Measurements from ENCODE around the gene TMEM156.
"Not testable (repeated sequence)": the region's sequence is repeated elsewhere in the genome, so short reads cannot be mapped to it uniquely, and the experiment has no call there.

TMEM156 gene

DNA sequence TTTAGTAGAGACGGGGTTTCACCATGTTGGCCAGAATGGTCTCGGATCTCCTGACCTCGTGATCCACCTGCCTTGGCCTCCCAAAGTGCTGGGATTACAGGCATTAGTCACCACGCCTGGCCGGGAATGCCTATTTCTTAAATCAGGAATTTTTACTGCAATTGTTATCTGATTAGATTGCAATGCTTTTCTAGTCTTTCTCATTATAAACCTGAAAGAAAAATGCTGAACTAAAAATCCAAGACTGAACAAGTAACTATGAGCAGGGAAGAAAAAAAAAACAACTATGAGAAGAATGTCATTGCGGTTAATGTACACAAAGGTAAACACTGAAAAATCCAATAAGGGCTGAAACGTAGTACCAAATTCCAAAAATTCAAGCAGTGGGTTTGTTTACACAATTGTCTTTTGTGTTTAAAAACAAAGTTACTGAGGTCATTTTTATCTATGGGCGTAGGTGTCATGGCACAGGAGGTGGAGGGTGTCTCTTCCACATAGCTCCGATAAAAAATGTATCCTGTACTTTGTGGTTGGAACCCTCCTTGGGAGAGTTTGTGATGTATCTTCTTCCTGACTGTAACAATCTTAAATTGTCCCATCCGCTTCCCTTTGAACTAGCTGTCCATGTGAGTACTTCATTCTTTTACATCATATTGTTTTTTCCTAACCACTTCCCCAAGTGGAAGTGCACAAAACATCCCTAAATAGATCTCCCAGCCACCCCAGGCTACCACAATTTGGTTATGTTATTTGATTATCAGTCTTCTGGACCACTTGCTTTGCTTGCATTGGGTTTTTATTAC lies 11.1 kb upstream of the TMEM156 start:
- no peak for DNase-seq (ENCODE audit: low read depth)

DNA sequence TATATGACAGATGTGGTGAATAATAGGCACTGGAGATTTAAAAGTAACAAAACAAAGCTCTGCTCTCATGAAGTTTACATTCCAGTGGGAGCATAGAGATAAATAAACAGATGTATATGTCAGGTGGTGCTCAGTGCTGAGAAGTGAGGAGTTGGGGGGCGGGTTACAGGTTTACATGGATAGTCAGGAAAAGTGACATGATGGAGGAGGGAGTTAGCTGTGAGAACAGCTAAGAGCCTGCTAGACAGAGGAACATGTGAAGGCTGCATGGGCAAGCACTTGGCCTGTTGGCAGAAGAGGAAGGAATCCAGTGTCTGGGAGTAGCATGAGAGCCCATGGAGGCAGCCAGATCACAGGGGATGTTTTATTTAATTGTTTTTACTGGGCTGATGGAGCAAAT lies 10.2 kb upstream of the TMEM156 start:
- DNase-seq (ENCODE audit: low read depth), result no peak

DNA sequence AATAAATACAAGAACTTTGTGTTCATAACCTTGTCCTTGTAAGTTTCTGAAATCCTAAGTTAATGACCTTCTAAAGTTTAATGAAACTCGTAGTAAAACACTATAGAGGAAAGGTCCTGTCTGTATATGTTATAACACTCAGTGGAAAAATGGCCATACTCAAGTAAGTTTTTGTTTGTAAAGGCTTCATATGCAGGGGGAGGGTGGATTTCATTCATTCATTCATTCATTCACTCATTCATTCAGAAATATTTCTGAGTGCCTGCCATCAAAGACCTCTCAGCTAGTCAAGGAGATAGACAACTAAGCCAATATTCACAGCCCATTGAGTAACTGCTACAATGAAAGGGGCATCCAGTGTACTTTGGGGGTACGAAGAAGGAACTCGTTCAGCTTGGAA lies 6.9 kb upstream of the TMEM156 start:
- DNase-seq (ENCODE audit: low read depth), result no peak

DNA sequence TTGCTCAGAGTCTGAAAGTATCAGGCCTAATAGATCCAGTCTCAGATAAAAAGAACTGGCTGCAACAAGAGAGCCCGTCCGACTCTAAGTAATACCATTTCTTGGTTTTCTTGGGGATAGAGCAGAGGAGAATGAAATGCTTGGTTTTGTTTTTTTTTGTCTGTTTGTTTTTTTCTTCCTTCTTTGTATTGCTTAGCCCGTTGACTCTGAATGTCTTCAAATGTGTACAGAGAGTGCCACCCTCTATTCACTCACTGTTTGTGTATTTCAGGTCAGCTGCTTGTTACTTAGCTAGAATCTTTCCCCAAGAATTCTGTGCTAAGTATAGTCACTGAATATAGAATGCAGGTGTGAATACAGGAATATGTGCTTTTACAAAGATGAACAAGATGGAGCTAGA lies 5.7 kb upstream of the TMEM156 start:
- DNase-seq (ENCODE audit: low read depth), result no peak

DNA sequence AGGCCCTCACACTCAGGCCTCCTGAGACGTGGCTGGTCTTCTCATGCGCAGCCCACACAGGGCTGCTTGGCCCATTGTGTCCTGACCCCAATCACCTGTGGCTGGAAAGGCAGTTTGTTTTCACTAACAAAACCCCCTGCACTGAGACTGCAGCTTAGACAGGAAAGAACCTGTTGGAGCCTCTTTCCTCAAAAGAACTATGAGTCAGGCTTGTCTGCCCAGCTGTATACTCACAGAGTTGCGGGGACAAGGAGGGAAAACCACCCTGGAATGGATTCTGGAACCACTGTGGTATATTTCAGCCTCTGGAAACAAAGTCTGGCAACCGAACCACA lies 5.2 kb upstream of the TMEM156 start:
- DNase-seq (ENCODE audit: low read depth), result no peak

DNA sequence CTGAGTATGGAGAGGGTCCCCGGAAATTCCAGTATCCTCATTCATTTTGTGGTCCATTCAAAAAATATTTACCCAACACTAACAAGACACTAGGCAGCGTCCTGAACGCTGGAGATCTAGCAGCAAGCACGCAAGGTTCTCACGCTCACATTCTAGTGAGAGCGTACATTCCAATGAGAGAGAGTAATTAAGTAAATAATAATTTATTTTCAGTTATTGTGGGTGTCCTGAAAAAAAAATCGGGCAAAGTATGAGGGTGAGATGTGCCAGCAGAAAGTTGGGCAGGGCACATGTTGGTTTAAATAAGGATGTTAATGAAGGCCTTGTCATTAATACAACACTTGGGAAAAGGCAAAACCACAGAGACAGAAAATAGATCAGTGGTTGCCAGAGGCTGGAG lies 4.0 kb upstream of the TMEM156 start:
- DNase-seq (ENCODE audit: low read depth), result no peak

DNA sequence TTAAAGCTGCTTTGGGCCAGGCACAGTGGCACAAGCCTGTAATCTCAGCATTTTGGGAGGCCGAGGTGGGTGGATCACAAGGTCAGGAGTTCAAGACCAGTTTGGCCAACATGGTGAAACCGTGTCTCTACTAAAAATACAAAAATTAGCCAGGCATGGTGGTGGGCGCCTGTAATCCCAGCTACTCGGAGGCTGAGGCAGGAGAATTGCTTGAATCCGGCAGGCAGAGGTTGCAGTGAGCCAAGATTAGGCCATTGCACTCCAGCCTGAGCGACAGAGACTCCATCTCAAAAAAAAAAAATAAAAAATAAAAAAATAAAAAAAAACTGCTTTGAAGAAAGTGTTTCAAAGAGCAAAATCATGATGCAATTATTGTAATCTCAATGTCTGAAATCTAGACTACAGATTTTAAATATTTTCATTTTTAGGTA lies 604 bp downstream of the TMEM156 start:
- not testable (repeated sequence) for DNase-seq (ENCODE audit: low read depth)

DNA sequence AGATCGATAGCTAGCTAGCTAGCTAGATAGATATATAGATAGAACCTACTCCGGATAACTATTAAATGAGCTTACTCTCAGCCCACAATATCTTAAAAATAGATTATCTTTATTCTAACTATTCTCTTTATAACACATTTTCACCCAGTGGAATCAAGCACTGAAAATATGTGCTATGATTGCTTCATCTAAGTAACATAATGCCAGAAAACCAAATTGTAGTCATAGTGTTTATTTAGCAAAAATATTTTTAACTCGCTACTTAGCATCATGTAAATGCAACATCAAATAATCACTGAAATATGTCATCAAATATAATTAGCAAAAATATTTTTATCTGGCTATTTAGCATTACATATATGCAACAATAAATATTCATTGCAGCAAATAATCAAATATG lies 1.5 kb downstream of the TMEM156 start:
- no peak for DNase-seq (ENCODE audit: low read depth)

DNA sequence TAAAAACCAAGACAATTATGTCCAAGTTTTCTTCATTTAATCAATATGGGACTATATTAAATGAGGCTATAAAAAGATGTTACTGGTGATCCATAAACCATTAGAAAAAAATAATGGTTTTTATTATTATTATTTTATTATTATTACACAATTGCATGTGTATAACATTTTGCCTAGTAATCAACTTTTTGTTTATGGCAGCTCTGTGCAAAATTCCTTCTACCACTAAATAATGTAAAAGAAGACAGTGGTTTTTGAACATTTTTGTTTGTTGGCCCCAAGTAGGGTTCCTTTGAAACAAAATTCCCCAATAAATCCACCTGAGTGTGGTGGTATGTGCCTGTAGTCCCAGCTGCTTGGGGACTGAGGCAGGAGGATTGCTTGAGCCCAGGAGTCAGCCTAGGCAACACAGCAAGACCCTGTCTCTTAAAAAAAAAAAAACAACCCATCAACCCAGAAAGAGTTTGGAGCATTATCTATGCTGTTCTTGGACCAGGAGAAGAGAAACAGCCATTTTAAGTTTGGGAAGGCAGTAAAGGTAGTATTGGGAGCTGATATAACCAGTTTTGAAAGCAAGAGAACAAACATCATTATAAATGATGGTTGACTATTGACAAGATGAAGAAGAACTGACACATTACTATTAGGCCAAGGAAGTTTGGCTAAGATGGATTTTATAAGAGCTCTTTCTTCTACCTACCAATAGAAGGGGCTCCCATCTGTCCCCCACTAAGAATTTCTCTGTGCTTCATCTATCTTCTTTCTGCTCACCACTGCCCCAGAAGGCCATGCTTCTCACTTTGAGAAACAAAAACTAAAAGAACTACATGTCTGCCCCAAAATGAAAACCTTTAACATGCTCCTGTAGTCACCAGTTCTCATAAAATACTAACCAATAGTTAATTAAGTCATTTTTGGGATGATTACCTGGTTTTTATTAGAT lies 2.2 kb downstream of the TMEM156 start:
- no peak for DNase-seq (ENCODE audit: low read depth)

DNA sequence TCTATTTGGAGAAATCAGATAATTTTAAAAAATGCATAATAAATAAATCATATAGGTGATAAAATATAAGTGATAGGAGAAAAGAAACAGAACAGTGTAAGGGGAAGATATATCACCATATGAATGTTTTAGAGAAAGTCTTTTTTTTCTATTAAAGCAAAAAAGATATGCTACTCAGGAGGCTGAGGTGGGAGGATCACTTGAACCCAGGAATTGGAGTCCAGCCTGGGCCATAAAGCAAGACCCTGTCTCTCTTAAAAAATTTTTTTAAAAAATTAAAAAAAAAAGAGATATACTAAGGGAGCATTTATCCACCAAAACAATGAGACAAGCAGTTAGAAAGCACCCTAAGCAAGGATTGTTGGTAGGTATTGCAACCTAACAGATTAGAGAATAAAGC lies 6.1 kb downstream of the TMEM156 start:
- DNase-seq (ENCODE audit: low read depth), result no peak

DNA sequence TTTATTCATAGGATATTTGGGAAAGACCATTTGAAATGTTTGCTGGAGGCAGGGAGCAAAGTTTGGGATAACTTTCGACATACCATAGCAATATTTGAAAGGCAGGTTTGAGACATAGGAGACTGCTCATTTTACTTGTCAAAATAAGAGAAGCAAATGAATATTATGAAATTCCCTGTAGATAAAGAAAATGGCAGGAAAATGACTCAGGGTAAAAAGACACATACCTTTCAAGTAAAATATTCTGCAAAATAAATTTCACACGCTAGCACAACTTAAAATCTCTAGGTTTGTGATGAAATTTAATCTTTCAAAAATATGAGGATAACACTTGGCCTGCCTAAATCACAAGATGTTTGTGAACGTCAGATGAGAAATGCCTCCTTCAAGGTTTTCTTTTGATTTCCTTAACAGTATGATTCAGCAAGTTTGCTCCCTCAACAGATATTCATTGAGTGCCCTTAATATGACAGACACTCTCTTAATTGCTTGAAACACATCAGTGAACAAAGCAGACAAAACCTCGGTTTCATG lies 6.6 kb downstream of the TMEM156 start:
- no peak for DNase-seq (ENCODE audit: low read depth)

DNA sequence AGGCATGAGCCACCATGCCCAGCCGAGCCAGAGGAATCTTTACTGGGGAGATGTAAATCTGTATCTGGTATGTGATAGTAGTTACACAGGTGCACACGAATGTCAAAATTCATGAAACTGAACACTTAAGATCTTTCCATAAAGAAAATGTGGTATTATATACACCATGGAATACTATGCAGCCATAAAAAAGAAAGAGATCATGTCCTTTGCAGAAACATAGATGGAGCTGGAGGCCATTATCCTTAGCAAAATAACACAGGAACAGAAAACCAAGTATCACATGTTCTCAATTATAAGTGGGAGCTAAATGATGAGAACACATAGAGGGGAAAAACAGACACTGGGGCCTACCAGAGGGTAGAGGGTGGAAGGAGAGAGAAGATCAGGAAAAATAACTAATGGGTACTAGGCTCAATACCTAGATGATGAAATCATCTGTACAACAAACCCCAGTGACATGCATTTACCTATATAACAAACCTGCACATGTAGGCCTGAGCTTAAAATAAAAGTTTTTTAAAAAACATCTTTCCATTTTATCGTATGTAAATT lies 7.8 kb downstream of the TMEM156 start:
- DNase-seq (ENCODE audit: low read depth), result no peak

DNA sequence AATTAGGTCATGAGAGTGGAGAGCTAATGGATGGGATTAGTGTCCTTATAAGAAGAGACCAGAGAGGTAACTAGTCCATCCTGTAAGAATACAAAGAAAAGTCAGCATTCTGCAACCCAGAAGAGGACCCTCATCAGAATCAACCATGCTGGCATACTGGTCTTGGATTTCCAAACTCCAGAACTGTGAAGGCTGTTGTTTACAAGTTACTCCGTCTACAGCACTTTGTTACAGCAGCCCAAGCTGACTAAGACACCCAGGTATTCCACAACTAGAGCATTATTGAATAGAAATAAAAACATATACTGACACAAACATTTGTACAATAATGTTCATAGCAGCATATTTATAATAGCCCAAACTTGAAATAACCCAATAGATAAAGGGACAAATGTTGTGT lies 9.2 kb downstream of the TMEM156 start:
- no peak for DNase-seq (ENCODE audit: low read depth)

DNA sequence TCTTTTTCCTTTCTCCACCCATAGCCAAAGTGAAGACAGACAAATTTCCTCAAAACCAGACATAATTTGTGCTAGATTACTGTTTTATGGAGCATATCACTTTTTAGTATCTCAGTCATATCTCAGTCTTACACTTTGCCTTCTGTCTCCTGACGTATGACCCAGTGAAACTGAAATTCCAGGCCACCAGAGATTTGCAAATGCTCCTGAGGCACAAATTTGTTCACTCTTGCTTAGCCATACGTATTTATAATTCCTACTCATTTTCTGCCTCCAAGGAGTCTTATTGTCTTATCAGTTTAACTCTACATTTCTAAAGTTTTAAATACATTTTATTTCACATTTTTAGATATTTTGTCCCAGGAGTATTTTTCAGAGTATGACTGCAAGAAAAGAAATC lies 10.0 kb downstream of the TMEM156 start:
- DNase-seq (ENCODE audit: low read depth), result no peak

DNA sequence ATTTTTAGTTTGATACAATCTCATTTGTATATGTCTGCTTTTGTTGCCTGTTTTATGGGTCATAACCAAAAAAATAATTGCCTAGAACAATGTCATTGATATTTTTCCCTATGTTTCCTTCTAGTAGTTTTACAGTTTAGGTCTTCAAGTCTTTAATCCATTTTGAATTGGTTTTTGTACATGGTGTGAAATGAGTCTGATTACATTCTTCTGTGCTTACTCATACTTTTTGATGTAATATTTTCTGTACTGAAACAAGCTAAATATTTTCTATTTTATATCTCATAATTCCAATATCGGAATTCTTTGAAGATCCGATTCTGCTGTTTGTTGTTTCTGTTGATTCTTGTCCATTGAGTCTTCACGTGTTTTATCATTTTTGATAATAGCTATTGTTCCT lies 10.6 kb downstream of the TMEM156 start:
- DNase-seq (ENCODE audit: low read depth), result no peak

DNA sequence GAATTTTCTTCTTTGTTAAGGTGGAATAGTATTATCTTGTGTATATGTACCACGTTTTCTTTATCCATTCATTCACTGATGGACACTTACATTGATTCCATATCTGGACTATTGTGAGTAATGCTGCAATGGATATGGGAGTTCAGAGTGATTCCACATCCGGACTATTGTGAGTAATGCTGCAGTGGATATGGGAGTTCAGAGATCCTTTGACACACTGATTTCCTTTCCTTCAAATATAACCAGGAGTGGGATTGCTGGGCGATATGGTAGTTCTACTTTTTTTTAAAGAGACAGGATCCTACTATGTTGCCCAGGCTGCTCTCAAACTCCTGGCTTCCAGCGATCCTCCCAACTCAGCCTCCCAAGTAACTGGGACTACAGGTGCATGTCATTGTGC lies 12.1 kb downstream of the TMEM156 start:
- no peak for DNase-seq (ENCODE audit: low read depth)

DNA sequence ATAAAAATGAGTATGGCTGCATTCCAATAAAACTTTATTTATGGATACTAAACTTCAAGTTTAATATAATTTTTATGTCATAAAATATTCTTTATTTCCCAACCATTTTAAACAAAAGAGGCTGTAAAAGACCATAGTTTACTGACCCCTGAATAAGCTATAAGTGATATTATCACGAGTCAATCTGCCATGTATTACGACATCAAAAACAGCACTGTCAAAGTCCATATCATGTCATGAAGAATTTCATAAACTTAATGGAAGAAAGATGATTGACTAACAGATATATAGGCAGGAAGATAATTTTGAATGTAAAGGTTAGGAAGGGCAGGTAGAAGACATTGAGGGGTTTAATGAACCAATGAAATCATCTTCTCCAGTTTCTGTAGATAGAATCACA lies 18.2 kb downstream of the TMEM156 start:
- DNase-seq (ENCODE audit: low read depth), result no peak

DNA sequence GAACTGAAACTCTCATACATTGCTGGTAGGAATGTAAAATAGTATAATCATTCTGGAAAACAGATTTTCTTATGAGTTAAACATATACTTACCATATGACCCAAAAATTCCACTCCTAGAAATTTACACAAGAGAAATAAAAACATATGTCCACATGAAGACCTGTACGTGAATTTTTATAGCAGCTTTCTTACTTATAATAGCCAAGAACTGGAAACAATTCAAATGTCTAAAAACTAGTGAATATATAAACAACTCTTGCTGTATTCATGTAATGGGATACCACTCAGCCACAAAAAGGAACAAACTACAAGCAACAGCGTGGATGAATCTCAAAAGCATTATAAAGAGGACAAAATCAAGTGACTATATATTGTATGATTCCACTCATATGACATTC lies 27.5 kb downstream of the TMEM156 start:
- no peak for DNase-seq (ENCODE audit: low read depth)

DNA sequence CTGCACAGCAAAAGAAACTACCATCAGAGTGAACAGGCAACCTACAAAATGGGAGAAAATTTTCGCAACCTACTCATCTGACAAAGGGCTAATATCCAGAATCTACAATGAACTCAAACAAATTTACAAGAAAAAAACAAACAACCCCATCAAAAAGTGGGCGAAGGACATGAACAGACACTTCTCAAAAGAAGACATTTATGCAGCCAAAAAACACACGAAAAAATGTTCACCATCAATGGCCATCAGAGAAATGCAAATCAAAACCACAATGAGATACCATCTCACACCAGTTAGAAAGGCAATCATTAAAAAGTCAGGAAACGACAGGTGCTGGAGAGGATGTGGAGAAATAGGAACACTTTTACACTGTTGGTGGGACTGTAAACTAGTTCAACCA lies 30.2 kb downstream of the TMEM156 start:
- not testable (repeated sequence) for DNase-seq (ENCODE audit: low read depth)

DNA sequence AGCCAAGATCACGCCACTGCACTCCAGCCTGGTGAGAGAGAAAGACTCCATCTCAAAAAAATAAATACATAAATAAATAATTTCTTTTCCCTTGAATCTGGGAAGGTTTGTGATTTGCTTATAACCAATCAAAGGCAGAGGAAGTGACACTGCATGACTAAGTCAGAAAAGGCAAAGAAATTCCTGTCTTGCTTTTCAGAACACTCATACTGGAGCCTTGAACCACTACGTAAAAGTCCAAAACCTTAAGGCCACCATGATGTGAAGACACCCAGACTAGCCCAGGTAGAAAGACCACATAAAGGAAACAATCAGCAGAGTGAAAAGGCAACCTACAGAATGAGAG lies 36.6 kb downstream of the TMEM156 start:
- no peak for DNase-seq (ENCODE audit: low read depth)

DNA sequence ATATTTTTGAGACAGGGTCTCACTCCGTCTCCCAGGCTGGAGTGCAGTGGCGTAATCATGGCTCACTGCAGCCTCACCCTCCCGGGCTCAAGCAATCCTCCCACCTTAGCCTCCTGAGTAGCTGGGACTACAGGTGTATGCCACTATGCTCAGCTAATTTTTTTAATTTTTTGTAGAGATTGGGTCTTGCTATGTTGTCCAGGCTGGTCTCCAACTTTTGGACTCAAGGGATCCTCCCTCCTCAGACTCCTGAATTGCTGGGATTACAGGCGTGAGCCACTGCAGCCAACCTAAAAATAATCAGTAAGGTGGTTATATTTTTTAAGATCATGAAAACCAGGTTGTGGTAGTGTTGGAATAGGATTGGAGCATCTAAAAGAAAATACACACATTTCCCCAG lies 38.1 kb downstream of the TMEM156 start:
- no peak for DNase-seq (ENCODE audit: low read depth)

DNA sequence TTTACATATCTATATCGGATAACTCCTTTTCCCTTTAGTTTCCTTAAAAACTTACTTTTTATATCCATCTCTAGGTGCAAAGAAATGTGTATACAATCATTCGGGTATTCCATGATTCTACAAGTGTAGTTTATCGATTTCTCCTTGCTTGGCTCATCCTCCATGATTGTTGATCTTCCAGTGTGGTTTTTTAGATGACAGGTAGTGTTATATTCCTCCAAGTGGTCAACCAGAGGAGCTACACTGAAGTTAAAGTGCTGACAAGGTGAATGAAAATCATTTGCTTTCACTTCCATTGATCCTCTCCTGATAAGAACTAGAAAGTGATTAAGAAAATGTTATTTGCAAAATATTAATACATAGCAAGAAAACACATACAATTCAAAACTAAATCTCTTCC lies 38.5 kb downstream of the TMEM156 start:
- no peak for DNase-seq (ENCODE audit: low read depth)

DNA sequence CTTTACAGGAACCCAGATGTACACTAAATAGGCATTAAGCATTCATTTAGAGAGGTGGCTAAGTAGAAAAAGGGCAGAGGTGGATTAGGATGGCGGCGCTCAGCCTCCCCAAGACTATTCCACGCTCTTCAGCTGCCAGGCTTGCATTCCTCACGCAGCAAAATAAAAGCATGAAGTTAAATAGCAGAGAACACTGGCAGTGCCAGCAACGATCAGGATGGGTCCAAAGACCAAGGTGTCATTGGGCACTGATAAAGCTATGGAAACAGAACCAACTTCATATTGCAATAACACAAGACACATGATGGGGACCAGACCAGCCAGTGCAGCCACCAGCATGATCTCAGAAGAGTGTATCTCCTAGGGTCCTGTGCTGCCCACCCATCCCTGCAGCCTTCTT lies 42.0 kb downstream of the TMEM156 start:
- DNase-seq (ENCODE audit: low read depth), result no peak
